SK-N-MC (cell line): ENCODE data around the gene GJB6.

Experiments used
- EZH2 ChIP-seq: fragments of 200-600 bp; sonication (generic); IDR thresholded peaks from one replicate; pipeline ENCODE4 v1.6.1; 2017; ENCODE audit warnings: antibody characterized with exemption
- FOXP2 ChIP-seq: optimal IDR thresholded peaks from 2 replicates; pipeline ENCODE3; 2011; ENCODE audit warnings: mild to moderate bottlenecking, moderate library complexity; ENCODE audit not compliant: insufficient read depth; ENCODE audit errors: extremely low read length, control extremely low read depth
- POLR2AphosphoS5 ChIP-seq: IDR thresholded peaks from 2 replicates; pipeline ENCODE4 v1.6.1; 2012; ENCODE audit warnings: mild to moderate bottlenecking, low read depth, low read length, borderline replicate concordance

- no peak for TF ChIP-seq EZH2
- TF ChIP-seq POLR2AphosphoS5: no peak
- TF ChIP-seq FOXP2: no peak
These were observed at the start of gene GJB6 for GRCh38 chr13:20231839-20232555.
